ENCODE data around the gene NTRK3.

DNA sequence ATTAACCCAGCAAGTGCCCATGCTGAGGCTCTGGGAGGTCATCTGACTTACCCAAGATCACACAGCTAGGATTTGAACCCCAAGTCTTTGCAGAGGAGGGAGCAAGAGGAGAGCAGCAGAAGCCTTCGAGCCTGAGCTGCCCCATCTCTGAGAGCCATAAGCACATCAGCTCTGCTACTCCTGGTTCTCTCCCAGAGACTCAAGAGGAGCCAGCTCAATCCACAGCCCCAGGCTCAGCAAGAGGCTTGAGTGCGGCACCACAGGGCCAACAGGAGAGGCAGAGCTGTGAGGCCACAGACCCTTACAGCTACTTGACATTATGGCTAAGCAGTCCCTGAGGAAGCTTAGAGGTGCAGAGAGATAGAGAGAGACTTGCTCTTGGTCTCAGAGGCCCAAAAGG lies 15.9 kb upstream of the NTRK3 start:
- TF ChIP-seq, protein P1, sequence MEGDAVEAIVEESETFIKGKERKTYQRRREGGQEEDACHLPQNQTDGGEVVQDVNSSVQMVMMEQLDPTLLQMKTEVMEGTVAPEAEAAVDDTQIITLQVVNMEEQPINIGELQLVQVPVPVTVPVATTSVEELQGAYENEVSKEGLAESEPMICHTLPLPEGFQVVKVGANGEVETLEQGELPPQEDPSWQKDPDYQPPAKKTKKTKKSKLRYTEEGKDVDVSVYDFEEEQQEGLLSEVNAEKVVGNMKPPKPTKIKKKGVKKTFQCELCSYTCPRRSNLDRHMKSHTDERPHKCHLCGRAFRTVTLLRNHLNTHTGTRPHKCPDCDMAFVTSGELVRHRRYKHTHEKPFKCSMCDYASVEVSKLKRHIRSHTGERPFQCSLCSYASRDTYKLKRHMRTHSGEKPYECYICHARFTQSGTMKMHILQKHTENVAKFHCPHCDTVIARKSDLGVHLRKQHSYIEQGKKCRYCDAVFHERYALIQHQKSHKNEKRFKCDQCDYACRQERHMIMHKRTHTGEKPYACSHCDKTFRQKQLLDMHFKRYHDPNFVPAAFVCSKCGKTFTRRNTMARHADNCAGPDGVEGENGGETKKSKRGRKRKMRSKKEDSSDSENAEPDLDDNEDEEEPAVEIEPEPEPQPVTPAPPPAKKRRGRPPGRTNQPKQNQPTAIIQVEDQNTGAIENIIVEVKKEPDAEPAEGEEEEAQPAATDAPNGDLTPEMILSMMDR (IDR thresholded peaks at IDR 0.05), result no peak
- TF ChIP-seq POLR2A (IDR thresholded peaks at IDR 0.05), result no peak

Measured in suprapubic skin (tissue), 3 donors.